ENCODE data around the gene PCDHGB1. TPM values are rescaled to one million over a fixed set of nuclear protein-coding genes. Genes with fewer than 3 reads are reported as not detected.
"Not testable (repeated sequence)": the region's sequence is repeated elsewhere in the genome, so short reads cannot be mapped to it uniquely, and the experiment has no call there.

Gene PCDHGB1
- total RNA-seq, 2 experiments from 2014 or later = 3.0 to 4.1 TPM

DNA sequence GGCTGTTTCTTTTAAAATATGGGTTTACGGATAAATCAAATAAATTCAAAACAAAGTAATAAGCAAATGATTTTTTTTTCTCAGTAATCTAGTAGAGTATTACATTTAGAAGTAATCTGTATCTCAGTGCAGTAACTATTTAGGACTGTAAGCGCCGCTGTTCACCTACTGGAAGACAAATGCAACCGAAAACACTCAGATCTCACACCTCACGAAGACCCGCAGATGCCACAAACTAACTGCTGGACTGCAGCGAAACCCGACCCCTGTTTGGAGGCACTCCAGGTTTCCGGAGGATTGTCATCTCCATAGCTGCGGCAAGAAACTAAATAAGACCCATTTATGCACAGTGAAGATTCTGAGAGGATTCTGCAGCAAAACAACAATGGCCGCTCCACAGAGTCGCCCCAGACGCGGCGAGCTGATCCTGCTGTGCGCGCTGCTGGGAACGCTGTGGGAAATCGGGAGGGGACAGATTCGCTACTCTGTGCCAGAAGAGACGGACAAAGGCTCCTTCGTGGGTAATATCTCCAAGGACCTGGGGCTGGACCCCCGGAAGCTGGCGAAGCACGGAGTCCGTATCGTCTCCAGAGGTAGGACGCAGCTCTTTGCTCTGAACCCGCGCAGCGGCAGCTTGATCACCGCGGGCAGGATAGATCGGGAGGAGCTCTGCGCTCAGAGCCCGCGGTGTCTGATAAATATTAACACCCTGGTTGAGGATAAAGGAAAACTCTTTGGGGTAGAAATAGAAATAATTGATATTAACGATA lies 42.7 kb downstream of the PCDHGB1 start, which contains the start of gene PCDHGA8:
TSS of gene PCDHGA8 (plus strand) at position 205 of the 770 bp plus-strand sequence. CDS start at position 386, 181 bp downstream.
- peak; percentile 41 for DNase-seq (ENCODE audit: low spot score)
- H3K9me3 ChIP-seq (ENCODE audit: low read length) = no peaks in the 10 kb centered on the region
- no TSS peak for BruUV-seq (replicated peaks)
- no peaks in the 10 kb centered on the region for H3K9me2 ChIP-seq (ENCODE audit: insufficient read depth, low read length)
- no peaks in the 10 kb centered on the region for H3K36me3 ChIP-seq (ENCODE audit: insufficient read depth, low read length)
- ChIA-PET CTCF (ENCODE audit: unreplicated experiment) (no interaction called here), POLR2A (interaction anchor here (1.4 kb wide), 1 partner anchor 12 kb away, joined by 3 read pairs; no protein-coding TSS in a partner anchor)
- H3K4me2 ChIP-seq (ENCODE audit: low read length) = peak within 1 kb of the TSS; percentile 40
- intact Hi-C loops (cut with micrococcal nuclease; ENCODE audit: unreplicated experiment) = no loop called here
- peaks cover 7% of the 10 kb centered on the region for H3K4me1 ChIP-seq (ENCODE audit: insufficient read depth, low read length, poor library complexity, severe bottlenecking)
- H3K4me3 ChIP-seq (ENCODE audit: low read depth, low read length, poor library complexity, severe bottlenecking) = peak within 1 kb of the TSS; percentile 25
- TF ChIP-seq EZH2phosphoT487 (IDR thresholded peaks at IDR 0.05; ENCODE audit: borderline replicate concordance, low read depth, low read length) = no peak
- TF ChIP-seq, protein P1, sequence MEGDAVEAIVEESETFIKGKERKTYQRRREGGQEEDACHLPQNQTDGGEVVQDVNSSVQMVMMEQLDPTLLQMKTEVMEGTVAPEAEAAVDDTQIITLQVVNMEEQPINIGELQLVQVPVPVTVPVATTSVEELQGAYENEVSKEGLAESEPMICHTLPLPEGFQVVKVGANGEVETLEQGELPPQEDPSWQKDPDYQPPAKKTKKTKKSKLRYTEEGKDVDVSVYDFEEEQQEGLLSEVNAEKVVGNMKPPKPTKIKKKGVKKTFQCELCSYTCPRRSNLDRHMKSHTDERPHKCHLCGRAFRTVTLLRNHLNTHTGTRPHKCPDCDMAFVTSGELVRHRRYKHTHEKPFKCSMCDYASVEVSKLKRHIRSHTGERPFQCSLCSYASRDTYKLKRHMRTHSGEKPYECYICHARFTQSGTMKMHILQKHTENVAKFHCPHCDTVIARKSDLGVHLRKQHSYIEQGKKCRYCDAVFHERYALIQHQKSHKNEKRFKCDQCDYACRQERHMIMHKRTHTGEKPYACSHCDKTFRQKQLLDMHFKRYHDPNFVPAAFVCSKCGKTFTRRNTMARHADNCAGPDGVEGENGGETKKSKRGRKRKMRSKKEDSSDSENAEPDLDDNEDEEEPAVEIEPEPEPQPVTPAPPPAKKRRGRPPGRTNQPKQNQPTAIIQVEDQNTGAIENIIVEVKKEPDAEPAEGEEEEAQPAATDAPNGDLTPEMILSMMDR (conservative IDR thresholded peaks at IDR 0.05; ENCODE audit: low read length) = peak; percentile 84
- no peak within 1 kb of the TSS for H2AFZ ChIP-seq (ENCODE audit: low read length)
- H4K20me1 ChIP-seq (ENCODE audit: insufficient read depth, low read length) = no peaks in the 10 kb centered on the region
- H3K79me2 ChIP-seq (ENCODE audit: insufficient read depth, low read depth, low read length) = peaks cover 8% of the 10 kb centered on the region; the same call in 1 of the 2 replicates
- H3K27ac ChIP-seq (ENCODE audit: low read depth, low read length, poor library complexity, severe bottlenecking) = no peak within 1 kb of the TSS

DNA sequence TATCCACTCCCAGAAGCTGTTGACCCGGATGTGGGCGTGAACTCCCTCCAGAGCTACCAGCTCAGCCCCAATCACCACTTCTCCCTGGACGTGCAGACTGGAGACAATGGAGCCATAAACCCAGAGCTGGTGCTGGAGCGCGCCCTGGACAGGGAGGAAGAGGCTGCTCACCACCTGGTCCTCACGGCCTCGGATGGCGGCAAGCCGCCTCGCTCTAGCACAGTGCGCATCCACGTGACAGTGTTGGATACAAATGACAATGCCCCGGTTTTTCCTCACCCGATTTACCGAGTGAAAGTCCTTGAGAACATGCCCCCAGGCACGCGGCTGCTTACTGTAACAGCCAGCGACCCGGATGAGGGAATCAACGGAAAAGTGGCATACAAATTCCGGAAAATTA lies 43.4 kb downstream of the PCDHGB1 start:
- no peak for DNase-seq (ENCODE audit: low spot score)
- CTCF ChIA-PET (ENCODE audit: unreplicated experiment) = no interaction called here
- BruUV-seq (replicated peaks) = no TSS peak
- TF ChIP-seq, protein P1 (conservative IDR thresholded peaks at IDR 0.05; ENCODE audit: low read length) = no peak
- no peak for TF ChIP-seq EZH2phosphoT487 (IDR thresholded peaks at IDR 0.05; ENCODE audit: borderline replicate concordance, low read depth, low read length)
- Histone ChIP-seq H3K4me1 (ENCODE audit: insufficient read depth, low read length, poor library complexity, severe bottlenecking) (peaks cover 7% of the 10 kb centered on the region), H3K27ac (ENCODE audit: low read depth, low read length, poor library complexity, severe bottlenecking) (no peak overlapping the region), H3K4me2 (ENCODE audit: low read length) (no peak overlapping the region), H2AFZ (ENCODE audit: low read length) (no peak overlapping the region), H4K20me1 (ENCODE audit: insufficient read depth, low read length) (no peaks in the 10 kb centered on the region), H3K9me2 (ENCODE audit: insufficient read depth, low read length) (no peaks in the 10 kb centered on the region), H3K9me3 (ENCODE audit: low read length) (no peaks in the 10 kb centered on the region), H3K36me3 (ENCODE audit: insufficient read depth, low read length) (no peaks in the 10 kb centered on the region), H3K79me2 (ENCODE audit: insufficient read depth, low read depth, low read length) (peaks cover 8% of the 10 kb centered on the region; the same call in 1 of the 2 replicates), H3K4me3 (ENCODE audit: low read depth, low read length, poor library complexity, severe bottlenecking) (no peak overlapping the region)
- POLR2A ChIA-PET = no interaction called here
- intact Hi-C loops (cut with micrococcal nuclease; ENCODE audit: unreplicated experiment) = no loop called here

DNA sequence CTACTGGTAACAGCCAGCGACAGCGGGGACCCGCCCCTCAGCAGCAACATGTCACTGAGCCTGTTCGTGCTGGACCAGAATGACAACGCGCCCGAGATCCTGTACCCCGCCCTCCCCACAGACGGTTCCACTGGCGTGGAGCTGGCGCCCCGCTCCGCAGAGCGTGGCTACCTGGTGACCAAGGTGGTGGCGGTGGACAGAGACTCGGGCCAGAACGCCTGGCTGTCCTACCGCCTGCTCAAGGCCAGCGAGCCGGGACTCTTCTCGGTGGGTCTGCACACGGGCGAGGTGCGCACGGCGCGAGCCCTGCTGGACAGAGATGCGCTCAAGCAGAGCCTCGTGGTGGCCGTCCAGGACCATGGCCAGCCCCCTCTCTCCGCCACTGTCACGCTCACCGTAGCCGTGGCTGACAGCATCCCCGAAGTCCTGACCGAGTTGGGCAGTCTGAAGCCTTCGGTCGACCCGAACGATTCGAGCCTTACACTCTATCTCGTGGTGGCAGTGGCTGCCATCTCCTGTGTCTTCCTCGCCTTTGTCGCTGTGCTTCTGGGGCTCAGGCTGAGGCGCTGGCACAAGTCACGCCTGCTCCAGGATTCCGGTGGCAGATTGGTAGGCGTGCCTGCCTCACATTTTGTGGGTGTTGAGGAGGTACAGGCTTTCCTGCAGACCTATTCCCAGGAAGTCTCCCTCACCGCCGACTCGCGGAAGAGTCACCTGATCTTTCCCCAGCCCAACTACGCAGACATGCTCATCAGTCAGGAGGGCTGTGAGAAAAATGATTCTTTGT lies 44.7 kb downstream of the PCDHGB1 start:
- H3K4me1 ChIP-seq (ENCODE audit: insufficient read depth, low read length, poor library complexity, severe bottlenecking); intact Hi-C loops (cut with micrococcal nuclease; ENCODE audit: unreplicated experiment); H3K27ac ChIP-seq (ENCODE audit: low read depth, low read length, poor library complexity, severe bottlenecking); H3K36me3 ChIP-seq (ENCODE audit: insufficient read depth, low read length); H3K4me2 ChIP-seq (ENCODE audit: low read length); POLR2A ChIA-PET; DNase-seq (ENCODE audit: low spot score); H2AFZ ChIP-seq (ENCODE audit: low read length); H3K79me2 ChIP-seq (ENCODE audit: insufficient read depth, low read depth, low read length); H4K20me1 ChIP-seq (ENCODE audit: insufficient read depth, low read length); H3K4me3 ChIP-seq (ENCODE audit: low read depth, low read length, poor library complexity, severe bottlenecking); H3K9me3 ChIP-seq (ENCODE audit: low read length); CTCF ChIA-PET (ENCODE audit: unreplicated experiment); BruUV-seq (replicated peaks); H3K9me2 ChIP-seq (ENCODE audit: insufficient read depth, low read length): not testable (repeated sequence)

Data from OCI-LY7 (cell line).